HG03520 (cell line): Measurements from ENCODE around the gene CDC37.
A peak's percentile ranks its signal among the peaks of the same experiment; 100 is the strongest.
"Not testable (repeated sequence)": the region's sequence is repeated elsewhere in the genome, so short reads cannot be mapped to it uniquely, and the experiment has no call there.

Experiments used
- ATAC-seq: cut with Tn5 transposase; IDR thresholded peaks from one replicate; pipeline ENCODE4 v1.9.1; 2021; ENCODE audit warnings: mild to moderate bottlenecking, moderate library complexity; ENCODE audit not compliant: unreplicated experiment

Gene CDC37

DNA sequence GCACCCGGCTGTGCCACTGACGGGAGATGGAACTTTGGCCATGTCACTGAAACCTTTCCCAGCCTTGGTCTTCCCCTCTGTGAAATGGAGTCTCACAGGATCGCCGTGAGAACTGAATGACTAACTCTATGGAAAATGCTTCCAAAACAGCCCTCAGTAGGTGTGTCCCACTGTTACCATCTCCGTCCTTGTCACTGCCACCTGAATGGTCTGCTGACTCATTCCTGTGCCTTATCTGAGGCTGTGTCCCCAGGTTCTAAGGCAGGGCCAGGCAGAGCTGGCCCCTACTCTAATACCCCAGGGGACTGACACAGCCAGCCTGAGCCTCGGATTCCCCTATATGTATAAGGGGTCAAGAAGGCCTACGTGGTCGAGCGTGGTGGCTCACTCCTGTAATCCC lies 4.5 kb downstream of the CDC37 start:
- no peak for ATAC-seq

DNA sequence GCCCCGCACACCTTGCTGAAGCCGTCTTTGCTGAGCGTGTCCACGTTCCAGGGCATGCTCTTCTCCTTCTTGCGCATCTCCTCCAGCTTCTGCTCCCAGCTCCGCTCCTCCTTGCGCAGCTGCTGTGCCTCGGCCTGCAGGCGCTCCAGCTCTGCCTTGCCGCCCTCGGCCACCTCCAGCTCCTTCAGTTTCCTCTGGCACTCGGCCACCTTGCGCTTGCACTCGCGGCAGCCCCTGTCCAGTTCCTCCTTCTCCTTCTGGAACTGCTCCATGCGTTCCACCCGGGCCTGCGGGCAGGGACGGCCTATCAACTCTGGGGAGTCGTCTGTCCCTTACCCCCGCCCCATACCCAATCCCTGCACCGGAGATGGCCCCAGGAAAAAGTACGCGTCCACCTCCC lies 7.4 kb downstream of the CDC37 start:
- ATAC-seq: no peak

DNA sequence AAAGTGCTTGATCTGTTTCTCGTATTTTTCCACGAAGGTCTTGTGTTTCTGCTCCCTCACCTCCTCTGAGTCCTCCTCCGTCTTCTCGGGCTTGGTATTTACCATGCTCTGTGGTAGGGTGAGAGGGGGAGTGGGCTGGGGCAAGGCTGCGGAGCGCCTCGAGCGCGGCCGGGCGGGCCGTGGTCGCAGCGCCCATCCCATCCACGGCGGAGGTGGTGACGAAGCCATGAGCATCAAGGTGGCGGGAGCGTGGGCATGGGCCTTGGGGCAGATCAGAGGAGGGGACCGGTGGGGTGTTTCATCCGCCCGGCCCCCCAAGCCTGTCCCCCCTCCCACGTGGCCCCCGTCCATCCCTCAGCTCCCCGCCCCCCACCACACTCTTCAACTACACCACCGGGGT lies 7.9 kb downstream of the CDC37 start:
- no peak for ATAC-seq

DNA sequence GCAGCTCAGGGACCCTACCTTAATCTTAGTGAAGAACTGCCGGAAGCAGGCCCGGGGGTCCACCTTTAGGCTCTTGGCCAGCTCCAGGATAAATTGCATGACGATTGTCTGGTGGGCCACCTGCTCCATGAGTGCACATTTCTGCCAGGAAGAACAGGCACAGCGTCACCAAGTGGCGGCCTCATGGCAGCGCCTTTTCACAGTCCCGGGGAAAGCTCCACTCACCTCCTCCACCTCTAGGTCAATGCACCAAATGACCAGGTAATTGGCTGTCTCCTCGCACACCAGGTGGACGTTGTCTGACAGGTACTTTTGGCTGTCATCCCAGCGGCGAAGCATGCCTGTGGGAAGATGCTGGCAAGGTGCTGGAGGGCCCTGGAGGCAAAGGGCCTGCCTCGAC lies 8.3 kb downstream of the CDC37 start:
- ATAC-seq: no peak

DNA sequence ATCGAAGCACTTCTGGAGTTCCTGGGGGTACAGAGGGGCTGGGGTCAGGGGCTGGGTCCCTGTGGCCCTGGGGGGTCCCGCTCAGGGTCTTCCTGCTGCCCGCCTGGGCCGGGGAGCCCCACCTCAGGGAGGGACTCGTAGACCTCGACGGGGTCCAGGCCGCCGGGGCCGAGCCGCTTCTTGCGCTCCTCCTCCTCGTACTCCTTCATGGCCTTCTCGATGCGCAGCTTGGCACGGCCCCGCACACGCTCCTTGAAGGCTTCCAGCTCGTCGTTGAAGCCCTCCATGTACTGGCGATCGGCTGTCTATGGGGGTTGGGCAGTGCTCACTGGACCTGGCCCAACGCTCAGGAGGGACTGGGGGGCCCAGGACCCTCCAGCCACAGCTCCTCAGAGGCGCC lies 10.2 kb downstream of the CDC37 start:
- no peak for ATAC-seq

DNA sequence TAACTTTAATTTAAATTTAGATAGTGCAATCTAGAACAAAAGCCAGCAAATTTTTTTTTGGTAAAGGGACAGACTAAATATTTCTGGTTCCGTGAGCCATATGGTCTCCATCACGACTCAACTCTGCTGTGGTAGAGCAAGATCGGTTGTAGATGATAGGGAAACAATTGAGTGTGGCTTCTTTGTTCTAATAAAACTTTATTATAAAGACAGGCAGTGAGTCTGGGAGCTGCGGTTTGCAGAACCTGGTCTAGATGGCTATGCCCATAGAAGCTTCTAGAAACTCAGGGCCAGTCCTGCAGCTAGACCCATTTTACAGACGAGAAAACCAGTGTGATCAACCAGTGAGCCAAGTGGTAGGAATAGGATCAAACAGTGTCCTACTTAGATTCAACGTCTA lies 11.2 kb downstream of the CDC37 start:
- ATAC-seq: no peak

DNA sequence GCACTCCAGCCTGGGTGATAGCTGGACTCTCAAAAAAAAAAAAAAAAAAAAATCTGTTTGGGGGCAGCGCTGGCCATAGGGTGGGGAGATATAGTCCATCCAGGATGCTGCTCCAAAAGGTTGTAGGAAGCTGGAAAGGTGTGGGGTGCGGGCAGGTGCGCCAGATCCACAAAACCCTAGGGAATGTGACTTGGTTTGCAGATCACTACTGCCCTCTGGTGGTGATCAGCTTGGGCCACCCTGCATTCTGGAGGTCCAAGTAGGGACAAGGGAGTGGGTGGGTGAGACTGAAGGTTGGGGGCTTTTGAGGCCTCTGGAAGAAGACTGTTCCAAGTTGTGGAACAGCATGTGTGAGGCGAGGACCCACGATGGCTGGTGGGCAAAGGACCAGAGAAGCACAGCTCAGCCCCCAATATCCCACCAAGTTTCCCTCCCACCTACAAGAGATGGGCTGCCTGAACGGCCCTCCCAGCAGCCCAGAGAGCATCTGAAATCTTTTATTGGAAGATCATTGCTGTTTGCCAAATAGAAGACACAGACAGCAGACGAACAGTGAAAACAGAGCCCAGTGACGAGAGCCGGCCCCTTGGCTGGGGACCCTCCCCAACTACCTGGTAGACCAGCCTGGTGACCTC lies 12.6 kb downstream of the CDC37 start:
- ATAC-seq: no peak

DNA sequence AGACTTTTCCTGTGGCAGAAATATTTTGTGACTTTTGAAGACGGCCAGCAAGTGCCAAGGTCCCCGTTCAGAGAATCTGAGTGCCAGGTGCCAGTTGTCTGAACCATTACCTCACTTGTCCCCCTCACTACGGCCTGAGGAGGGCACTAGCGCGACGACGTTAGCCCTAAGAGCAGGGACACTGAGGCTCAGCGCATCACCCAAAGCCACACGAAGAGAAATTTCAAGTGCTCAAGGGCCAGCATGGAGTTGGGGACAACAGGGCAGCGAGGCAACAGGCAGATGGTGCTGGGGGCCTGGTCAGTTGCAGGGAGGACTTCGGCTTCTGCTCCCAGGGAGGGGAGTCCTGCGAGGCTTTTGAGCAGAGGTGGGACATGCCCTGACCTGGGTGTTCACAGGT lies 13.5 kb downstream of the CDC37 start:
- ATAC-seq: no peak

DNA sequence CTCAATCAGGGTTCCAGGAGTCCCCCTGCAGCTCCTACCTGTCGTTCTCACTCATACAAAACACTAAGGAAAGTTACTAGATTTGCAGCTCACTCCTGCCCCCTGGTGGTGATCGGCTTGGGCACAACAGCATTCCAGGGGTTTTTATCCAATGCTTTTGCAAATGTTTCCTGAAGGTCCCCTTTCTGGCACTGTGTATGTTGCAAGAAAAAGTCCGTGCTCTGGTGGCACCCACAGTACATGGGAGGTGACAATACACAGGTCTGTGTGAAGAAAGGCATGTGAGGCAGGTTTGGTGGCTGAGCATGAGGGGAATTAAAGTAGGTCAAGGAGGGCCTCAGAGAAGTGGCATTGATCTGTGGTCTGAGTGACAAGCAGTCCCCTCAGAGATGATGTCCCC lies 14.4 kb downstream of the CDC37 start:
- no peak for ATAC-seq

DNA sequence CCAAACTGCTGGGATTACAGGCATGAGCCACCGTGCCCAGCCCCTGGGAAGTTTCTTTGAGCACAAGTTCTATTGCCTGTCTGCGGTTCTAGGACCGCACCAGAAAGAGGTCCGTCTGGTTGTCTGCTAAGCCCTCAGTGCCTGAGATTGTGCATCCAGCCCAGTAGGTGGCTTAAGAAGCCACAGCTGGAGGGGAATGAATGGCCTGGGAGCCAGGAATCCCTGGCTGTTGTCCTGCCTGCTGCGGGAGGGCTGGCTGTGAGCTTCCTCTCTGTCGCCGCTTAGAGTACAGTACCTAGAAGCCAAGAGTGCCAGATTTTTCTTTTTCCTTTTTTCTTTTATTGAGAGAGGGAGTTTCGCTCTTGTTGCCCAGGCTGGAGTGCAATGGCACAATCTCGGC lies 18.8 kb downstream of the CDC37 start:
- ATAC-seq: no peak

DNA sequence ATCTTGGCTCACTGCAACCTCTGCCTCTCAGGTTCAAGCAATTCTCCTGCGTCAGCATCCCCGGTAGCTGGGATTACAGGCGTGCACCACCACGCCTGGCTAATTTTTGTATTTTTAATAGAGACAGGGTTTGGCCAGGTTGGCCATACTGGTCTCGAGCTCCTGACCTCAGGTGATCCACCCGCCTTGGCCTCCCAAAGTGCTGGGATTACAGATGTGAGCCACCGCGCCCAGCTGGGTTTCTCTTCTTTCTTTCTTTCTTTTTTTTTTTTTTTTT lies 20.2 kb downstream of the CDC37 start:
- ATAC-seq: not testable (repeated sequence)

DNA sequence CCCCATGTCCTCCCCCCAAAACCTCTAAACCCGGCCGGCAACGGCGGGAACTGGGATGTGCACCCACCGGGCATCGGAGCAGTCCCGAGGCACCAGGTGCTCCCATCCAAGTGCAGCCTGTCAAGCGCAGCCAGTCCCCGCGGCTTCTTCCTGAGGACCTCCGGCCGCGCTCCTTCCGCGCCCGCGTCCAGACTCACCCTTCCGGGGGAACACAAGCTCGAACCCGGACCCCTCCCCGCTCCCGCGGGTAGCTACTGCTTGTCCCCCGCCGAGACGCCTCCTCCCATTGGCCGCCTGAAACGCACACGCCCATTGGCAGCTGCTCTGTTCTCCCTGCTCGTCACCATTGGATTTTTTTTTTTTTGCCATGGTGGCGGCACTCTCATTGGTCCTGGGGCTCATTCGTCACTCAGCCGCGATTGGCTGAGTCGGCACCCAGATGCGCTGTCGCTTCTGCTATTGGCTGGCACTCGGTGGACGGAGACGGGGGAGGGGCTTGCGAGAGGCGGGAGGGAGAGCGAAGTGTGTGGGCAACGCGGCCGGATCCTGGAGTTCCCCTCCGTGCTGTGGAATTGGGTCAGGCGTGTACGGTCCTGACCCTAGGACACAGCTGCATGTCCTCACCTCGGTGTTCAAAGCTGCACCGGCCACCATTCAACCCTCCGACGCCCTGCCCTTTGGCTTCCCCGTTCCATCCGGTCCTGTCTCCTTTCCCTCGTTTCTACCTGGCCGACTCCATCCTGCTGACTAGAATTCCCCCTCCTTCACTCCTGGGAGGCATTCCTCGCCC lies 22.8 kb downstream of the CDC37 start, which contains the start of gene TYK2:
Gene TYK2 (minus strand): TSS at position 260 of the 790 bp plus-strand sequence. CDS start 2,166 bp downstream, outside the sequence.
- ATAC-seq: peak; percentile 91

DNA sequence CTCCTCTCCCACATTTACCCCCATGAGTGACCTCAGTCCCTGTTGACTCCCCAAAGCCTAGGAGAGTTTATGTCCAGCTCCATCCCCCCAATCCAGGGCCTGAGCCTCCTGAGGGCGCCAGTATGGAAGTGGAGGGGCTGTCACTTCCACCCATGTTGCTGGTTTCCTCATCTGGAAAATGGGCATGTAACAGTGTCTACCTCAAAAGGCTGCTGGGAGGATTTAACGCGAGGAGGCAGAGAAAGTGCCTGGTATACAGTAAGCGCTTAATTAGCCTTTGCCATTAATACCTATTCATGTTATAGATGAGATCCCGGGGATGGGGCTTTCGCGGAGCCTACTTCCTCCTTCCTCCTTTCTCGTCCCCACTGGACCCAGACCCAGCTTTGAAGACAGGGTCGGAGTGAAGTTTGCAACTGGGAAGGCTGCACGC lies 23.4 kb downstream of the CDC37 start:
- no peak for ATAC-seq

DNA sequence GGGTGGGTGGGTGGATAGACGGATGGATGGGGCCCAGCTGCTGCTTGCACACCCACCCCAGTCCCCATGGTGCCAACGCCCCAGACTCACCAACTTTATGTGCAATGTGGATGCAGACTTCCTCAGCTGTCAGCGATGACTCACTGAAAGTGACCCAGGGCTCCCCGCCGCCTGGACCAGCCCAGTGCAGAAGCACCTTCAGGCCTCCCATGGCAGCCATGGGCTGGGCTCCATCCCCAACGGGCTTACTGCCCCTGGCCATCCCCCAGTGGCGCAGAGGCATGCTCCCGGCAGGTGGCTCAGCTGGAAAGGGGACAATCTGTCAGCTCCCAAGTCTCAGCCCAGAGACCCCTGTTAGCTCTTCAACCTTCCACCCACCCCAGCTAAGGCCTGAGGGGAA lies 25.2 kb downstream of the CDC37 start:
- no peak for ATAC-seq

DNA sequence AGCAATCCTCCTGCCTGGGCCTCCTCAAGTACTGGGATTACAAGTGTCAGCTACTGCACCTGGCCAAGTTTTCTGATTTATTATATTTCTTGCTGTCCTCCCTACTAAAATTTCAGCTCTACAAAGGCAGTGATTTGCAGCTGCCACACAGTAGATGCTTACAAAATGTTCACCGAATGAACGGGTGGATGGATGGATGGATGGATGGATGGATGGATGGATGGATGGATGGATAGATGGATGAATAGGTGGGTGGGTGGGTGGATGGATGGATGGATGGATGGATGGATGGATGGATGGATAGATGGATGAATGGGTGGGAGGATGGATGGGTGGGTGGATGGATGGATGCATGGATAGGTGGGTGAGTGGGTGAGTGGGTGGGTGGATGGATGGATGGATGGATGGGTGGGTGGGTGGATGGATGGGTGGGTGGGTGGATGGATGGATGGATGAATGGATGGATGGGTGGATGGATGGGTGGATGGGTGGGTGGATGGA lies 26.2 kb downstream of the CDC37 start:
- not testable (repeated sequence) for ATAC-seq

DNA sequence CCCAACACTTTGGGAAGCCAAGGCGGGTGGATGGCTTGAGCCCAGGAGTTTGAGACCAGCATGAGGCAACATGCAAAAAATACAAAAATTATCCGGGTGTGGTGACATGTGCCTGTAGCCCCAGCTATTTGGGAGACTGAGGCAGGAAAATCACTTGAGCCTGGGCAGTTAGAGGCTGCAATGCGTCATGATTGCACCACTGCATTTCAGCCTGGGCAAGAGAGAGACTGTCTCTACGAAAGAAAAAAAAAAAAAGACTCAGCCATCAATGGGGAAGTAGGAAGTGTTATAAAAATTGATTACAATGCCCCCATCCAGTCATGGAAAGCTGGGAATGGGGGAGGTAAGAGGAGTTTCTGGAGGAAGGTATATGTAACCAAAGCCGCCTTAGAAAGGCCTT lies 28.4 kb downstream of the CDC37 start:
- ATAC-seq: no peak

DNA sequence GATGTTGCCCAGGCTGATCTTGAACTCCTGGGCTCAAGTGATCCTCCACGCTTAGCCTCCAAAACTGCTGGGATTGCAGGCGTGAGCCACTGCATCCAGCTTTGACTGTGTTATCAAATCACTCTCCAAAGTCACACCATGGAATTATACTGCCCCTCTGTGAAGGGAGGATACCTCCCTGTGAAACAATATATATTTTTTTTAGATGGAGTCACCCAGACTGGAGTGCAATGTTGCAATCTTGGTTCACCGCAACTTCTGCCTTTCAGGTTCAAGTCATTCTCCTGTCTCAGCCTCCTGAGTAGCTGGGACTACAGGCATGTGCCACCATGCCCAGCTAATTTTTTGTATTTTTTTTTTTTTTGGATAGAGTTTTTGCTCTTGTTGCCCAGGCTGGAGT lies 30.7 kb downstream of the CDC37 start:
- ATAC-seq: no peak

DNA sequence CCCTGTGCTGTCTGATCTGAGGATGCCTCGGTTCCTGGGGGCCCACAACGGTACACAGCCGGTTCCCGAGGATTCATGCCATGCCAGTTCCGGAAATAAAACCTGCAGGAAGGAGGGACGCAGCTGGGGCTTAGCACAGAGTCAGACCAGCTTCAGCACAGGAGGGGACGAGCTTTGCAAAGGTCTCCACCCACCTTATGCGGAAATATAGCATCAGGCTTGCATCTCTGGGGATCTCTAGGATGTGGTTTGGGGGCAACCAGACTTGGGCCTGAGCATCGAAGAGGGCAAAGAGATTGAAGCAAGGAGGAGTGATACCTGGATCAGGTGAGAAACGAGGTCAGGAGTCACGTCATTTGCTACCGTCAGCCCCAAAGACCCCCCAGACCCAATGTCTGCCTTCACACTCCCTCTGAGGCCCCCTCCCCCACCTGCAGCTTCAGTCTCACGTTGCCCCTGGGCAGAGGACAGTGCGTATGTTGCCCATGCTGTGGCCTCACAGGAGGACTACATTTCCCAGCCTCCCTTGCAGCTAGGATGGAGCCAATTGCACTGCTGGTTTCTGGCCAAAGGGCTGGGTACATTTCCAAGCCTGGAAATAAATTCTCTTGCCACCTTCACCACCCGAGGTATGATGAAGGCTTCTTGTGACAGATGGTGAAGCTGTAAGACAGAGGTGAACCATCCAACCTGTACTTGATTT lies 35.1 kb downstream of the CDC37 start:
- ATAC-seq: no peak

DNA sequence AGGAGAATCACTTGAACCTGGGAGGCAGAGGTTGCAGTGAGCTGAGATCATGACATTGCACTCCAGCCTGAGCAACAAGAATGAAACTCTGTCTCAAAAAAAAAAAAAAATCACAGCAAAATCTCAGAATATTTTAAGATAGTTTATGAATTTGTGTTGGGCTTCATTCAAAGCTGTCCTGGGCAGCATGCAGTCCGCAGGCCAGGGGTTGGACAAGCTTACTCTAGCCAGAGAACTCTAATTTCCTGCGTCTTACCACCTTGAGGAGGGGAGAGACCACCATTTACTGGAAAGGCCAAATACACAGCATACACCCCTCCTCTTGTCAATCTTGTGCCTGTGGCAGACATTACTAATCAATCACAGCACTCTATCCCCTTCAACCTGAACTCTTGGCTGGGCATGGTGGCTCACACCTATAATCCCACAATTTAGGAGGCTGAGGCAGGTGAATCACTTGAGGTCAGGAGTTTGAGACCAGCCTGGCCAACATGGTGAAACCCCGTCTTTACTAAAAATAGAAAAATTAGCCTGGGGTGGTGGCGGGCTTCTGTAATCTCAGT lies 36.3 kb downstream of the CDC37 start:
- ATAC-seq: not testable (repeated sequence)

DNA sequence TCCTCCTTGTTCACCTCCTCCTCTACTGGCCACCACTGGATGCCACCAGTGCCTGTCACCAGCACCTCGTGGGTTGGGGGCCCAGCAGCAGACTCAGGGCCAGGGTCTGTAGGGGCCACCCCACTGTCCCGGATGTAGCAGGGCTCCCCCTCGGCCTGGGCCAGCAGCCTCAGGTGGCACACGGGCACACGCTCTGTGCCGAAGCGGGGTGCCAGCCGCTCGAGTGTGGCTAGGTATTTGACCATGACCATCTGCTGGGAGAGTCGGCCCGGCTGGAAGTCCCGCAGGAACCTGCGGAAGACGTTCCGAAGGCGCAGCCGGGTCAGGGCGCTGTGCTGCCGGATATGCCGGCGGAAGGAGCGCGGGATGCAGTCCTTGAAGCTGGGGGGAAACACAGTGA lies 37.8 kb downstream of the CDC37 start:
- ATAC-seq: no peak

DNA sequence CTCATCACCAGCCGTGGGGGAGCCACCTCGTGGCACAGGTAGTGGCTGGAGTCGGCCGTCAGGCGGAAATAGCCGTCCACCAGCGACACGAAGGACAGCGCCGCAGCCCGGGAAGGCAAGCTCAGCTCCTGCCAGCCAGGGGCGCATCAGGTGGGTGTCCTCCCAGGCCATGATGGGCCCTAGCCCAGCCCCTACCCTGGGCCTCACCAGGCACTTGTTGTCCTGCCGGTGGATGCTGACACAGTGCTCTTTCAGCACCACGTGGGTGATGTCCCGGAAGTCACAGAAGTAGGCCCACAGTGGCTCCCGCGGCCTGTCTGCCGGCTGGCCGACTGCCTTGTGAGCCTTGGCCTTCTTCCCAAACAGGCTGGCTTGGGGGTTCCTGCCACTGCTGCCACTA lies 38.7 kb downstream of the CDC37 start:
- ATAC-seq: no peak
